HepG2 (cell line): ENCODE results near the gene GHRL.

Experiments used
- HNF4G ChIP-seq, 2 experiments: sonication (generic) in 1 of 2; formaldehyde crosslinking in 1 of 2; IDR thresholded peaks; 2 replicates each; pipeline versions ENCODE4 v1.4.0 to v1.6.1; 2011 to 2020; ENCODE audit warnings: borderline replicate concordance in 2 of 2, low read depth in 2 of 2, mild to moderate bottlenecking in 2 of 2, low read length in 1 of 2, missing genetic modification reagents in 1 of 2, moderate library complexity in 1 of 2
- JUN ChIP-seq: sonication (generic); formaldehyde crosslinking; IDR thresholded peaks from 2 replicates; pipeline ENCODE4 v1.4.0; 2020; ENCODE audit warnings: mild to moderate bottlenecking, missing genetic modification reagents
- JUNB ChIP-seq: sonication (generic); formaldehyde crosslinking; IDR thresholded peaks from 2 replicates; pipeline ENCODE4 v1.8.0; 2022; ENCODE audit warnings: missing genetic modification reagents, mild to moderate bottlenecking, borderline replicate concordance
- KDM4B ChIP-seq: sonication (generic); formaldehyde crosslinking; IDR thresholded peaks from 2 replicates; pipeline ENCODE4 v1.4.0; 2020; ENCODE audit warnings: missing genetic modification reagents
- ZFP37 ChIP-seq: sonication (generic); formaldehyde crosslinking; IDR thresholded peaks from 2 replicates; pipeline ENCODE4 v1.4.0; 2020; ENCODE audit warnings: missing genetic modification reagents, borderline replicate concordance
- ZNF253 ChIP-seq: sonication (generic); formaldehyde crosslinking; IDR thresholded peaks from 2 replicates; pipeline ENCODE4 v1.8.0; 2022; ENCODE audit warnings: mild to moderate bottlenecking, missing genetic modification reagents, borderline replicate concordance
- TF ChIP-seq, protein P1 (sequence below): sonication (generic); formaldehyde crosslinking; IDR thresholded peaks from 2 replicates; pipeline ENCODE4 v1.5.1; 2020; ENCODE audit warnings: mild to moderate bottlenecking, missing genetic modification reagents, moderate library complexity
- TF ChIP-seq, protein P2 (sequence below): sonication (generic); formaldehyde crosslinking; IDR thresholded peaks from 2 replicates; pipeline ENCODE4 v1.5.0; 2020; ENCODE audit warnings: mild to moderate bottlenecking, missing genetic modification reagents, moderate library complexity

DNA sequence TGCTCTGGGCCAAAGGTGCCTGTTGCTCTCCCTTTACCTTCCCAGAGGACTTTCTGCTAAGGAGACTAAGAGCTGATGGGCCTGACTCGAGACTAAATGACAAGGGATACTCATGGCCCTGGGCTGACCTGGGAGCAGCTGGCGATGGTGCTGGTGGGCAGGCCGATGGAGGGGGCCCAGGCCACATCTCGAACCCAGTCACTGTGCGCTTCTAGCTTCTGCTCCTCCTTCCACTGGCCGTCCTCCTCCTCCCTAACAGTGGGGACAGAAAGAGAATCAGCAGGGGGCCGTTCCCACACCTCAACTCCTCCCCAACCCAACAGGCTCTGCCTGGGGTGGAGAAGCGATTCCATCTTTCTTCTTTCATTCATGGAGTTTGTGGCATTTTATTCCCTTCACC, 12.2 kb upstream of the GHRL start:
- TF ChIP-seq JUNB = no peak
- no peak for TF ChIP-seq ZNF253
- TF ChIP-seq JUN = no peak
- TF ChIP-seq, protein P1, sequence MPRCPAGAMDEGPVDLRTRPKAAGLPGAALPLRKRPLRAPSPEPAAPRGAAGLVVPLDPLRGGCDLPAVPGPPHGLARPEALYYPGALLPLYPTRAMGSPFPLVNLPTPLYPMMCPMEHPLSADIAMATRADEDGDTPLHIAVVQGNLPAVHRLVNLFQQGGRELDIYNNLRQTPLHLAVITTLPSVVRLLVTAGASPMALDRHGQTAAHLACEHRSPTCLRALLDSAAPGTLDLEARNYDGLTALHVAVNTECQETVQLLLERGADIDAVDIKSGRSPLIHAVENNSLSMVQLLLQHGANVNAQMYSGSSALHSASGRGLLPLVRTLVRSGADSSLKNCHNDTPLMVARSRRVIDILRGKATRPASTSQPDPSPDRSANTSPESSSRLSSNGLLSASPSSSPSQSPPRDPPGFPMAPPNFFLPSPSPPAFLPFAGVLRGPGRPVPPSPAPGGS (CRISPR knock-in tag) = no peak
- TF ChIP-seq ZFP37 = no peak
- no peak for TF ChIP-seq KDM4B (CRISPR knock-in tag)
- no peak for TF ChIP-seq HNF4G (IDR thresholded peaks at IDR 0.05; ENCODE audit: borderline replicate concordance, low read depth, low read length)
- TF ChIP-seq HNF4G (CRISPR knock-in tag; IDR thresholded peaks at IDR 0.05; ENCODE audit: borderline replicate concordance, low read depth) = no peak
- TF ChIP-seq, protein P2, sequence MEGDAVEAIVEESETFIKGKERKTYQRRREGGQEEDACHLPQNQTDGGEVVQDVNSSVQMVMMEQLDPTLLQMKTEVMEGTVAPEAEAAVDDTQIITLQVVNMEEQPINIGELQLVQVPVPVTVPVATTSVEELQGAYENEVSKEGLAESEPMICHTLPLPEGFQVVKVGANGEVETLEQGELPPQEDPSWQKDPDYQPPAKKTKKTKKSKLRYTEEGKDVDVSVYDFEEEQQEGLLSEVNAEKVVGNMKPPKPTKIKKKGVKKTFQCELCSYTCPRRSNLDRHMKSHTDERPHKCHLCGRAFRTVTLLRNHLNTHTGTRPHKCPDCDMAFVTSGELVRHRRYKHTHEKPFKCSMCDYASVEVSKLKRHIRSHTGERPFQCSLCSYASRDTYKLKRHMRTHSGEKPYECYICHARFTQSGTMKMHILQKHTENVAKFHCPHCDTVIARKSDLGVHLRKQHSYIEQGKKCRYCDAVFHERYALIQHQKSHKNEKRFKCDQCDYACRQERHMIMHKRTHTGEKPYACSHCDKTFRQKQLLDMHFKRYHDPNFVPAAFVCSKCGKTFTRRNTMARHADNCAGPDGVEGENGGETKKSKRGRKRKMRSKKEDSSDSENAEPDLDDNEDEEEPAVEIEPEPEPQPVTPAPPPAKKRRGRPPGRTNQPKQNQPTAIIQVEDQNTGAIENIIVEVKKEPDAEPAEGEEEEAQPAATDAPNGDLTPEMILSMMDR = no peak
